ENCODE measurements around the gene METTL25.

Gene METTL25

DNA sequence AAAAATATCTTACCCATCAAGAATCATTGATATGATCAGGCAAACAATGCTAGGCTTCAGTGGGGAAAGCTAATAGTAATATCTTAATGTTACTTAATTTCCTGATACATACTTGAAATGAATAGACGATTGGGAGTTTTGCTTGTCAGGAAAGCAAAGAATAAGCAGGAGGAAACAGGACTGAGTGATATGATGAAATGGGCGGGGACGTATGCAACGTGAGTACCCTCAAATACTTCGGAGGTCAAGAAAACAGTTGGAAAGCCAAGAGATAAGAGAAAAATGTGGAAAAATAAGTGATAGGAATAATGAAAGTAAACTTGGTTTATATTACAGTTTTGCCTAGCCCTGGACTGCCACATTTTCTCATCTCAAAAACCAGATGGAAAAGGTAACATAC, 49.2 kb downstream of the METTL25 start:
- no peak for DNase-seq

DNA sequence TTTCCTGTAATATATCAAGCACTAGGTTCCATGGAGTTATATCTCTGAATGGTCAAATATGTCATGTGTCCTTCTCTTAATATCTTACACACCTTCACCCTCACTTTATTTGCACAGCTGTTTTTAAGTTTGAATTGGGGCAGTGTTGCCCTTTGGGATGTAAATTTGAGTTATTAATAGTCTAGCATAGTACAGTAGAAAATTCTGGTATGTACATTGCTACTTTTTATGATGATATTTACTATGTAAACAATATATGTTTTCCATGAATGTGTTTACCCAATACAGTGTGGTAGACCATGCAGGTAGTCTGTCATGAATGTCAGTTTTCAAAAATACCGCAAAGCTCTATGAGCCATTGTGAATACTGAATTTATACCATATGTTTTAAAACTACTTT, 50.5 kb downstream of the METTL25 start:
- no peak for DNase-seq

DNA sequence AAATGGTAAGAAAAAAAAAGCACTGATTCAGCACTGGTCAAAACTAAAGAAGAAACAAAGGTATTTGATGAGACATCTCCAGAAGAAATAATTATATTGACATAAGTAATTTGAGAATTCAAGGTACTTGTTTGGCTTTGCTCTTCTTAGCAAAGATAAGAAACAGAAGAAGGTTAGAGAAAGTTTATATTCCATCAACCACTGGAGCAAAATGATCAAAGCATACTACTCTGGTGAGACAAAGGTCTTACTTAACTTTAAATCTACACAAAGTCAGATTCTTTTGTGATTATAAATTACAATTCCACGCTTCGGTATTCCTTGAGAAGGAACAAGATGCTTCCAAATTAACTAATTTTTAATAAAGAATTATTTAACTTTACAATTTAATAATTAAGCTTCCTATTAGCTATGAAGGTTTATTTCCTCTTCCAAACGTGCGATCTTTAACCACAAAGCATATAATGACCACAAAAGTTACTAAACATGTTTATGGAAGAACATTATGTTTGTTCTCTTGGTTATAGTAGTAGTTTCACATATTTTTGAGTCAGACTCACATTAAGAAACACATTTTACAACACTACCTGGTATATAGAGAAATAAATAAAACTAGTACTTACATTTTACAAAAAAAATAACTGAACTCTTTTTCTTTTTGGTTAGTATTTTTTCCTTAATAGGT, 53.4 kb downstream of the METTL25 start:
- DNase-seq: no peak

DNA sequence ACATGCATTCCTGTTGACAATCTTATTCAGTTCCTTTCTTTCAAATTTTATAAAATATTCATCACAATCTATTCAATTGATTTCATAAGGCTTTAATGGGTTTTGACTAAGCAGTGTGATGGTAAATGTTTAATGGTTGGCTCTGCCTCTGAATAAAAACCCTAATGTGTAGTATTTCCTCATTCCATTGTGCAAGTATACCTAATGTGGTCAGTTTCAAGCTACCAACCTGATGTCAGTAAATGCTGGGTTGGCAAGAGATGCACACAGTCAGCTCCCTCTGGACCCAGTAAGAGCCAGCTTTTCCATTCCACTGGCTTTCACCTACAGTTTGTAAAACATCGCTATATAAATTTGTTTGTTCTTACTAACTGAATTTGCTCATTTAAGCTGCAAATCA, 53.9 kb downstream of the METTL25 start:
- DNase-seq: no peak

DNA sequence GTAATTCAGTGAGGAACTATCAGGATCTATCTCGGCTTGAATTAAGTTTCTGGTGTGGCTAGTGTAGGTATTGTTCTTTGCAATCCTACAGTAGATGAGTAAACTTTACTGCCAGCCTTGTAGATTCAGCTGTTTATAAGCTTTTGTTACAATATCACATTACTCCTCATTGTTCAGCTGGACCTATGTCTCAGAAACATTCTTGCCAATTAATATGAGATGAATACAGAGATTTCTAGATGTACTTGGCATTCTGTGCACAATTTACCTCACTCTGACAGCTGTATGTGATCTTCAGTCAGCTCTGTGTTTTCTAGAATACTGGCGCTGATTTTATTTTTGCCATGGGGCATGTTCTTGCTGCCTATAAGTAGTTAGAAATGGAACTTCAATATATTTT, 55.7 kb downstream of the METTL25 start:
- no peak for DNase-seq

DNA sequence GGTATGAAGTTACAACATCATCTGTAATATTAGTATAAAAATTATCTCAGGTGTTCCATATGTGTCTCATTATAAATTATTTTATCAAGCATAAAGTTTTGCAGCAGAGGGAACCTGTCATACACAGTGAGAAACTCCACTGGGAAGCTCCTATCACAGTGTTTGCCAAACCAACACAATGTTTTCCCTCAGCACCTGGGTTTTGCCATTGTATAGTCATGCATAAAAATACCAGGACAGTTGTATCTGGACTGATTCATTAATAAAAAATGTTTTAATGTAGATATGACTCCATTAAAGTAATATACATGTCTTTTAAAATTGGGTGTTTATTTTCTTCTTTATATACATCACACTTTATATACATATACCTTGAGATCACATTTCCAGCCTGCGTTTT, 56.6 kb downstream of the METTL25 start:
- DNase-seq: no peak

DNA sequence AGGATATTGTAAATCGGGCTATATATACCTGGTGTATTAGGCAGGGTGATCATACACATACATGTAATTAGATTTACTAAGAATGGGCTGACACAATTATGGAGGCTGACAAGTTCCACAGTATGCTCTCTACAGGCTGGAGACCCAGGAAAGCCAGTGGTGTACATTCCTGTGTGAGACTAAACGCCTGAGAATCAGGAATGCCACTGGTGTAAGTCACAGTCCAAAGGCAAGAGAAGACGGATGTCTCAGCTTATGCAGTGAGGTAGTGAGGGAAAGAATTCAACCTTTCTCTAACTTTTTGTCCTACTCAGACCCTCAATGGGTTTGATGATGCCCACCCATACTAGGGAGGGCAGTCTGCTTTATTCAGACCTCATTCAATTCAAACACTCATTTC, 57.1 kb downstream of the METTL25 start:
- DNase-seq: no peak

DNA sequence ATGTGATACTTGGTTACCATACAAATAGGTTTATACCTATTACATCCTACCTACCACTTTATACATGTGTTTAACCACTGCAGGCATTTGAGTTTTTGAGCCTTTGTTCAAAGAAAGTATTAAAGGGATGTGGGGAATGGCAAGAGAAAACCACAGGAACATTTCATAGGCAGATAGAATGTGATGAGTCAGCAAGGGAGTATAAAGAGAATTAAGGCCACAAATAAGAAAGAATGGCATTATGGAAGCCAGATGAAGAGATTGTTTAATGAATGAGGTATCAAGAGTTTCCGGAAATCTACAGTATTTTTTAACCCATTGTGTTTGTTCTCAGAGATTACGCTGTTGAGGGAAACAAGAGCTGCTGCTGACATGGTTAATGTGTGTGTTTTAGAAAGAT, 66.9 kb downstream of the METTL25 start:
- no peak for DNase-seq

DNA sequence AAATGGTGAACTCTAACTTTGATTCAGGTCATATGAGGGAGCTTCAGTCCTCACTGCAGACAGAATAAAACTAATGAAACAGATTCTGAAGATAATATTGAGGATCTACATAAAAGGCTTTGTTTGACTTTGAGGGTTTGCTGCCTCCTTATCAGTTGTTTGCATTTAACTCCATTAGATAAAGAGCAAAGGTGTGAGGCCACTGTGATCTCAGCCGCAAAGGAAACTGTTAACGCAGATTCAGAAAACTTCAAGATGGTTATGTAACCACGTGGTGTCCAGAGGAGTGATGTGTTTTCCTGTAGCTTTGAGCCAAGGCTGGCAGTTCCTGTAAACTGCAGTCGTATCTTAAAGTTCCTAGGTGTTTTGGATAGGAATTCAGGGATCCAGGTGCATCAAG, 67.8 kb downstream of the METTL25 start:
- no peak for DNase-seq

DNA sequence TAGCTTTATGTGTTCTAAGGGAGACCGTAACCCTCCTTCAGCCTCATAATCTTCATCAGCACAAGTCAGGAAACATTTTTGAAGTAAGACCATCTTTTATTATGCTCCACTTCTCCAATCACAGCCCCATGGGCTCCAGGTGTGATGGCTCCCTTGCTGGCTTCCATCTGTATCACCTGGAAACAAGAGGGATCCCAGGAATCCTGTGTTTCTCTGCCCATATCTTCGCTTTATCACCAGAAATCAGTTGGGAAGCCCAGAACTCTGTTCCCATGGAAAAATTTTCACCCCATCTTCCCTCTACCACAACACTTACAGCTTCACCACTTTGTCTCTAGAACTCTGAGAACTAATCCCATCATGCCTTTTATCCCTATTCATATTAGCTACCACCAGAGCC, 68.3 kb downstream of the METTL25 start:
- DNase-seq: no peak

DNA sequence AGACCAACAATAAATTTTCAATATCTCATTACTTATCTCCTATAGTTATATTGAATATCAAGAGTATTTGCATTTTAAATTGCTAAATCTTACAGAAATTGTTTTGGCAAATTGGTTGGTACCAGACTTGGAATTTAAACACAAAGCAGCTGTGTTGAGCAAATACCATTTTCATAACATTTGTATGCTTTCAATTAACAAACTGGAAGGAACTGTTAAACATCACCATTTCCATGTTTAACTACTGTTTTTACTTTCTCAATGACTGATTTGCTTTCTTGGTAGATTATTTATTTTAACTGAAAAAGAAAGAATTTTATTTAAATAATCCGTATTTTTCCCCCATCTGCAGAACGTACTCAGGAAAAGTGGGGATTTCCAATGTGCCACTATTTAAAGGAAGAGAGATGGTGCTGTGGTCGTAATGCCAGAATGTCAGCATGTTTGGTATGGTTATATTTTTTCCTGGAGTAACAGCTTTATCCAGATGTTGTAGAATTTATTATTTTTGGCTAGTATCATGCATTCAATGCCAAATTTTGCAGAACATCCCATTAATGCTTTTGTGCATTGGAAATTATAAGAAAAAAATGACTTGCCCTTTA, 72.3 kb downstream of the METTL25 start:
- DNase-seq: no peak

DNA sequence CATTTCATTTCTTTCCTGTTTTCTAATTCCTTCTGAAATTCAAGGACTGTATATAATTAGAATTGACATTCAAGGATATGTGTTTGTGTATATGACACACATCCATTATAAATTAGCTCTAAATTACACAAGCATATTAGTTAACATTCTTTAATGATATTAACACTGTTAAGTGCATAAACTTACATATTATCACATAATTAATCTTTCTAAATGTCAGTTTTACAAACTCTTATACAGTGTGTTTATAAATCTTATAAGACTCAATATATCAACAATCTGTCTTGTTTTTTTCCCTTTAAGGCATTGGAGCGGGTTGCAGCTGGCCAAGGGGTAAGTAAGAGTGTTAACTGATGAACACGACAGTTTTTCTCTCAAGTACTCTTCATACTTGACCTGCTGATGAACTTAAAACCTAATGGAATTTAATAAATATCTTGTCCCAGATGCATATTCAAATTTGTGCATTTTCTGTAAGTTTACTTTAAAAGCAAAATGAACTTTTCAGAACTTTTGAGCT, 76.1 kb downstream of the METTL25 start:
- DNase-seq: no peak

DNA sequence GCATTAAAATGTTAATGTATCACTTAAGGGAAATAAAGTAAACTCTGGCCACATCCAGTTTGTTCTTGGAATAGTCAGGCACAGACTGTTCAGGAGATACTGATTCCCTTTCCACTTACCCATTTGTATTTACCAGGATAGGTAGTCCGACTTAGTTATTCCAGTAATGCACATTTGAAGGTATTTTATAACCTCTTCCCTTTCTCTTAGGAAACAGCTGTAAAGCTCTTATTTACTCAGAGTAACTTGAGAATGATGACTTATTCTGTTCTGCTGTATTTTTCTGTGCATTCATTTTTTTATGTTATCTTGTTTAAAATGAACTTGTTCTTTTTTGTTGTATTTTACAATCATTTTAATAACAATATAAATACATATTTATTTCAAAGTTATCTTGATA, 78.0 kb downstream of the METTL25 start:
- DNase-seq: no peak

DNA sequence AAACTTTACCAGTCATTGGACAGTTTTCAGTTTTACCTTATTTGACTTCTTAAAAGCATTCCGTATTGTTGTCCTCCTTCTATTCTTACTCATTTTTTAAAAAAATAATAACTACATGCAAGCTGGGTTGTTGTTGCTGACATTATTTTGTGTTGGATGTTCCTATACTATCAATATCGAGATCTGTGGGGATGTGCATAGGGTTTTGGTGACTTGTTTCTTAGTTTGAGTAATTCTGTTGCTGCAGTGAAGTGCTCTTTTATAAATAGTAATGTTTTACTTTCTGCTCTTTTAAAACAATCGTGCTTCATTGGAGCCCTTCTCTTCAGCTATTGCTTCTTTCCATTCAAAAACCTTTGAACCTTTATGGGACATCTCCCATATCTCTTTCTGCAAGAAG, 79.4 kb downstream of the METTL25 start:
- no peak for DNase-seq

DNA sequence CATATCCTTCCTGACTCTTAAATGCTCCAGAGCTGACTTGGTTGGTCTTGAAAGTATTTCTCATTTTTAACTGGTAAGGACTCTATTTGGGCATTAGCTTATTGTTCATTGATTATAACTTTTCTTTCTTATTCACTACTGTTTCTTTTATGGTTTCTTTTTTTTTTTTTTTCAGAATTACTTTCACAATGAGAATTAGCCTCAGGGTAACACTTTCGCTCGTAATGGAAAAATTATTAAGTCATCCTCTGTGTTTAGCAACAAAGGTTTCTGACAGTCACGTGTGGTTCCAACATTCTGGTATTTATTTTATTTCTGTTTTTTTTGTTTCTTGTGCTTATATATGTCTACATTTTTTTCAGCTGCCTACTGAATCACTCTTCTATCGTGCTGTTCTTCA, 80.0 kb downstream of the METTL25 start:
- DNase-seq: no peak

DNA sequence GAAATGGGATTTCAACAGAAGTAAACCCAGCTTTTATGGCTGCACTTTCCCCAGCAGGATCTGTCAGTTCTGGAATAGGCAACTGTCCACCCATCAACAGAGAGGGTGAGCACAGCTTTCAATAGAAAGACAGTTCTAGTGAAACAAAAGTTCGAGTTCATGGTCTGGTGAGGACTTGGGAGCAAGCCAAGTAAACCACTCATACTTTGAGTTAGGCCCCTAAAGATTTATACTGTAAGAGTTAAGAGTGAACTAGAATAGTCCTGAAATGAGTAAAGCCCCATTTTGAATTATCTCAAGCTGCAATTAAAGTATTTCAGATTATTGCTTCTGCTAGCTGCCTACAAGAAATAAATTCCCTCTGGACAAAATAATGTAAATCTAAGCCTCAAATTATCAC, 82.6 kb downstream of the METTL25 start:
- no peak for DNase-seq

DNA sequence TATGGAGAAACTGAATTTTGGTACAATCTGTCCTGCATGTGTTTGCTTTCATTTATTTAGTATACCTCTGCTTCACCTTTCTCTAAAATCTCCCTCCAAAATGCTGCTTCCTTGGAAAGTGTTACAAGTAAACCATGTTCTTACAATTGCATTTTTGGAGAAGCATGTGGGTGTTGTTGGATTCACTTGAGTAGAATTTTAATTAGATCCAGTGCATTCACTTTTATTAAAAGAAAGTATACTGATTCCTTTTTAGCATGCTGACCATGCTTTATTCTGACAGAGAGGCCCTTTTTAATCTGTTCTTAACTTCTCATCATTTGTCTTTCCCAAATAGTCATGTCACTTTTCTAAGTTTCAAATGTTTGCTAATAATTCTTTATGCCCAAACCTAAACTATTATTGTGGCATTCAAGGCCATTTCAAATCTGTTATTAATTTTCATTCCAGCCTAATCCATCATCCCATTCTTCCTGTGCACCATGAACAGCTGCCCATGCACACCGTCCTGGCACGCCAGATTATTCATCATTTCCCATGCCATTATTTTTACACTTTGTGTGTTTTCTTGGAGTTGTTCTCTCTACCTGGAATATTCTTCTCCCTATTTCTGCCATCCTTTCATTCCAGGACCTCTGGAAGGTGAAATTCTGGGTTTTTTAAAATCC, 90.7 kb downstream of the METTL25 start:
- no peak for DNase-seq

DNA sequence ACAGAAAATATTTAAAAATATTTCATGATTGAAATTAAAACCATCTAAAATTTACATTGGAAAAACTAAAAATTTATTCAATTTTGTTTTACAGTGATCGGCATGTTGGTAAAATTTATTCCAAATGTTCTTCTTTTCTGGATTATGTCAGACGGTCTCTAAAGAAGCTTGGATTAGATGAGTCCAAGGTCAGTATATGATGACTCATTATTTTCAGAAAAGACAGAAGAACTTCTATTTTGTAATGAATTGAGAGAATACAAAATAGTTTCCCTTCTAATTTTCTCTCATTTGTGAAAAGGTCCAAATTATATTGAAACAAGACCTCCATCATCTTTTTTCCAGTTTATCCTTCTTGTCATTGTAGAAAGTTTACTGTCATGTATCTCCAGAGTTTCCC, 98.3 kb downstream of the METTL25 start:
- no peak for DNase-seq

DNA sequence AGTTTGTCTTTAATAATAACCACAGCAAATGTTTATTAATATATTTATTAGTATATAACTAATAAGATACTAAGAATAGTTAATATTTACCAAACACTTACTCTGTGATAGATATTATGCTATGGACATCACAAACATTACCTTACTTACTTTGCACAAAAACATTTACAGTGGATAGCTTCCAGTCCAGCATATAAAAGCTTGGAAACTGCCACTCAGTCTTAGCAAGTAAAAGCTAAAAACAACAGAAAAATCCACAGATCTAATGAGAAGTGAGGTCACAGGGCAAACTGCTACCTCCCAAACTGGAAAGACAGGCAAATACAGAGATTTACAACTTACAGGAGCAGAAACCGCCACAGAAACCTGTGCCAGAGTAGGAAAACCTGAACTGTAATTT, 99.8 kb downstream of the METTL25 start:
- DNase-seq: no peak

DNA sequence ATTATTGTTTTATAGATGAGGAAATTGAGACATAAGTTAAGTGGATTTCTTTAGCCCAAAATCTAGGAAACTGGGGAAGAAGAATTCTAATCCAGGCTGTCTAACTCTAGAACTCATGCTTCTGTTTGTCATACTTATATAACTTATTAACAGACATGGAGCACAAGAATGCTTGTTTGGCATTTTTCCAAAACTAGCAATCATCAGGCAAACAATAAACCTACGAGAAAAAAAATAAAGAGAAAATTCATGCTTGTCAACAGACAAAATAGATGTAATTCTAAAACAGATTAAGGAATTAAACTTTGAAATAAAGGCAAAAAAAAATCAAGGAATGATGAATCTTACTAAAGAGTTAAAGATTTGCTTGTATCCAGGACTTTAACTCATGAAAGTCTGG, 103.1 kb downstream of the METTL25 start:
- DNase-seq: no peak

DNA sequence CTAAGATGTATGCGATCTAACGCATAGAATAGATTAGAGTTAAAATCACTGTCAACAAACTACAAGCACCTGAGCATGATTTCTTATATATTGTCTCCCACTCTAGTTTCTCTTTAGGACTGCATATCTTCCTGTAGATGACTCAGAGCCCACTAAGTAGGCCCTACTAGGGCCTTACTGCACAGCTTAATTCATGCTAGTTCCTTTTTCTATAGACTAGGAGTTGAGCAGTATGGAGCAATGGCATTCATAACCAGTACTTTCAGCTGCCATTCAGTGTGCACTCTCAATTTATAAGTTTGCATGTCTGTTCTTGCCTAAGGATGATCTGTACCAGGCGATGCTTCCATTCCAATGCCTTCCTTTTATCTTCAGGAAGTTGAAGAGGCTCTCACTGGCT, 103.5 kb downstream of the METTL25 start:
- no peak for DNase-seq

DNA sequence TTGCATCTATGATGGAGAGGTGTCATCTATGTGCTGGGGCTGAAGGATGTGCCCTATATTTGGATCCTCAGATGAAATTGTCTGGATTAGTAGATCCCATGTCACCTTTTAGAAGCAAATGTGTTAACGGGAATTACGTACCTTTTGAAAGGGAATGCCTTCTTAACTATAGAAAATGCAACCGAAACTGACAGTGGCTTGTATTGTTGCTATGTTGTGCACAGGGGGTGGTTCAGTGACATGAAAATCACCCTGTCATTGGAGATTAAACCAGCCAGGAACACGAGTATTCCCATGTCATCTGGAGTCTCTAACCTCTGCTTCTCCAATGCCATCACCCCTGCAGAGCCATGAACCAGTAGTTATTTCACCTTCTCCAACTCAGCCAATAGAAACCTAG, 110.2 kb downstream of the METTL25 start:
- no peak for DNase-seq

DNA sequence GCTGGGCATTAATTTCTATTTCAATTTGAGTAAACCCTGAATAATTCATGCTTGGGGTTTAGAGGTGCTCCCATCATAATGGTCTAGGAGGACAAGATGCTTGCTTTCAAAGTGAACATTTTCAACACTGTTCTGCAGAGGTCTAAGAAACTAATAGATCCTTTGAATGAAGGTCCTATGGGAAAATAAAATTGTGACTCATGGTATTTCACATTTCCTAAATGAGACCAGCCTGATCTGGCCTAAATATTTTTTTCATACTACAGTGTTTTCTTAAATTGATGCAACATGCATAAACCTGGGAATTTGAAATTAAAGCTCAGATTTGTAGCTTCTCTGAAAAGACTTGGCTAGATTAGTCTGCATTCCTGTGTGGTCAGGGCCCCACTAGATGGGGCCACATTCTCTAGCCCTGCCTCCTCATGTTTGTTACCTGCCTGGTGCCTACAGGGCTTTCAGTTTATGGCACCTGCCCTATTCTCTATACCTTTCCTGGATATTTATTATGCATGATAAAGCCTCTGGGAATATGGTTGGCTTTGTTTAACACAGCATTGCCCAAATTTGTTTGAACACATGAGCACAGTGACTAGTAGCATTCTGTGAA, 112.7 kb downstream of the METTL25 start:
- DNase-seq: no peak
